ENCODE results near the gene ZNF445.

The ZNF445 gene

DNA sequence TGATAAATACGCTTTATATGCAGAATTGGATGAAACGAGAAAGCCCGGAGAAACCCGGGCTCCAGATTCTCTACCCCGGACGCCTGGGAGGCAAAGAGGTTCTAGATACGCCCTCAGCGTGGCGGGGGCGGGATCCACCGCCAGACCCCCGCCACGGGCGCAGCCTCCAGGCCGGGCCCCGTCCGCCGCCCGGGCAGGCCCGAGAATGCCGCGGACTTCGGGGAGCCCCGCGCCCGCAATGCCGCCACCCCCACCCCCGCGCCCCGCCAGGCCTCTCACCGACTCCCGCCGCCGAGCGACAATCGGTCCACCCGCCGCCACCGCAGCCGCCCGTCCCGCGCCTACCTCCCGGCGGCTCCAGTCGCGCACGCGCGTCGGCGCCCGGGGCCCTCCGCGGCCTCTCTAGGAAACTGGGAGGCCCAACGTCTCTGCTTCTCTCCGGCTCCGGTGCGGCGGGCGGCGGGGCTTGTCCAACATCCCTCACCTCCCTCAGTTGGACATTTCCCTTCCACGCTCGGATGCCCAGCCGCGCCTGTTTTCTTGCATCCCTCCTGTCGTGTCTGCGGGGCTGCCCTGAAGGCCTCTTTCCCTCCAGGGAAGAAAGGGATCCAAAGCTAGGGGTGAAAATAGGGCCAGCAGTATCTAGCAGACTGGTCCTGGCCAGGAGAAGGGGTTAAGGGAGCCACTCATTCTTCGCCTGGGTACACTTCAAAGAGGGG, at the start of gene ZNF445:
ZNF445 (minus strand) TSS at position 359 of the 719 bp plus-strand sequence. CDS start 22,121 bp downstream, outside the sequence.
- H3K4me3 ChIP-seq (replicated peaks in 1 of 2; ENCODE audit: low read depth in 2 of 2, low read length in 2 of 2): peak within 1 kb of the TSS; percentile 53 to 68
- peak; percentile 81 to 86 for DNase-seq (ENCODE audit: low read depth in 2 of 2)

DNA sequence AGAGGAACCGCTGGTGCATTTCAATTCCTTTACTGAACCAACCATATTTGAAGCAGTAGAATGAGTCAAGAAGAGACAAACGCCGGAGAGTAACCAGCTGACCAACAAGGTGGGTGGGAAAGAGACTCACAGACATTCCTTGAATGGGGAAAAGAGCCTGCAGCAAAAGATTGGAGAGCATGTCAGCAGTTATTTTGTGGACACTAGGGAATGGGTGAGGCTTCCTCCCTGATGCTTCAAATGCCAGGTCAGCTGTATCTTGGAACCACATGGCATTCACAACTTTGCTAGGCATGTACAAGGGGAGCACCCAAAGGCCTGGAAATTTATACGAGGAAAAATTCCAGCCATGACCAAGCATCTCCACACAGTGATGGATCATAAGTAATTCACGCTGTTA, 47.6 kb upstream of the ZNF445 start:
- no peak overlapping the region for H3K4me3 ChIP-seq (replicated peaks in 1 of 2; ENCODE audit: low read depth in 2 of 2, low read length in 2 of 2)
- no peak for DNase-seq (ENCODE audit: low read depth in 2 of 2)
- TF ChIP-seq, protein P1, sequence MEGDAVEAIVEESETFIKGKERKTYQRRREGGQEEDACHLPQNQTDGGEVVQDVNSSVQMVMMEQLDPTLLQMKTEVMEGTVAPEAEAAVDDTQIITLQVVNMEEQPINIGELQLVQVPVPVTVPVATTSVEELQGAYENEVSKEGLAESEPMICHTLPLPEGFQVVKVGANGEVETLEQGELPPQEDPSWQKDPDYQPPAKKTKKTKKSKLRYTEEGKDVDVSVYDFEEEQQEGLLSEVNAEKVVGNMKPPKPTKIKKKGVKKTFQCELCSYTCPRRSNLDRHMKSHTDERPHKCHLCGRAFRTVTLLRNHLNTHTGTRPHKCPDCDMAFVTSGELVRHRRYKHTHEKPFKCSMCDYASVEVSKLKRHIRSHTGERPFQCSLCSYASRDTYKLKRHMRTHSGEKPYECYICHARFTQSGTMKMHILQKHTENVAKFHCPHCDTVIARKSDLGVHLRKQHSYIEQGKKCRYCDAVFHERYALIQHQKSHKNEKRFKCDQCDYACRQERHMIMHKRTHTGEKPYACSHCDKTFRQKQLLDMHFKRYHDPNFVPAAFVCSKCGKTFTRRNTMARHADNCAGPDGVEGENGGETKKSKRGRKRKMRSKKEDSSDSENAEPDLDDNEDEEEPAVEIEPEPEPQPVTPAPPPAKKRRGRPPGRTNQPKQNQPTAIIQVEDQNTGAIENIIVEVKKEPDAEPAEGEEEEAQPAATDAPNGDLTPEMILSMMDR (IDR thresholded peaks at IDR 0.05; ENCODE audit: low read depth, low read length): no peak

More for the DNA sequence above, at the start of gene ZNF445:
- TF ChIP-seq, protein P1 (IDR thresholded peaks at IDR 0.05; ENCODE audit: low read depth, low read length): no peak

DNA sequence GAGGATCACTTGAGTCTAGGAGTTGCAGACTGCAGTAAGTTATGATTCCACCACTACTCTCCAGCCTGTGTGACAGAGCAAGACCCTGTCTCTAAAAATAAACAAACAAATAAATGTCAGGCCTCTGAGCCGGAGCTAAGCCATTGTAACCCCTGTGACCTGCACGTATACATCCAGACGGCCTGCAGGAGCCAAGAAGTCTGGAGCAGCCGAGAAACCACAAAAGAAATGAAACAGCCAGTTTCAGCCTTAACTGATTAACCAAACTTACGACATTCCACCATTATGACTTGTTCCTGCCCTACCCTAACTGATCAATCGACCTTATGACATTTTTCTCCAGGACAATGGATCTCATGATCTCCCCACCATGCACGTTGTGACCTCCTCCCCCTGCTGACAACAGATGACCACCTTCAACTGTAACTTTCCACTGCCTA, 45.0 kb upstream of the ZNF445 start:
- TF ChIP-seq, protein P1 (IDR thresholded peaks at IDR 0.05; ENCODE audit: low read depth, low read length): no peak
- DNase-seq (ENCODE audit: low read depth in 2 of 2): peak in 1 of 2 donors; percentile 8
- no peak overlapping the region for H3K4me3 ChIP-seq (replicated peaks in 1 of 2; ENCODE audit: low read depth in 2 of 2, low read length in 2 of 2)

DNA sequence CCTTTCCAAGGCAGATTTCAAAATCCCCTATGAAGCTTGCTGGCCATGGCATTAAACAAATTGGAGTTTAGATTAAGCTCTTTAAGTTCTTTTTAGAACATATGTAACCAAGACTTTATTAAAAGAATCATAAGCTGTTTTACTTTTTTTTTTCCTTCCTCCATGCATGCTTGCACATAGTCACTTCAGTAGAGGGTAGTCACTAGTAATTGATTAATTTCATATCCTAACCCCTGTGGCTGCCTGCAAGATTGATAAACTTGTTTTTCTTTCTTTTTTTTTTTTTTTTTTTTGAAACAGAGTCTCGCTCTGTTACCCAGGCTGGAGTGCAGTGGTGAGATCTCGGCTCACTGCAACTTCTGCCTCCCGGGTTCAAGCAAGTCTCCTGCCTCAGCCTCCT, 44.3 kb upstream of the ZNF445 start:
- no peak for DNase-seq (ENCODE audit: low read depth in 2 of 2)
- TF ChIP-seq, protein P1 (IDR thresholded peaks at IDR 0.05; ENCODE audit: low read depth, low read length): no peak
- H3K4me3 ChIP-seq (replicated peaks in 1 of 2; ENCODE audit: low read depth in 2 of 2, low read length in 2 of 2): no peak overlapping the region

DNA sequence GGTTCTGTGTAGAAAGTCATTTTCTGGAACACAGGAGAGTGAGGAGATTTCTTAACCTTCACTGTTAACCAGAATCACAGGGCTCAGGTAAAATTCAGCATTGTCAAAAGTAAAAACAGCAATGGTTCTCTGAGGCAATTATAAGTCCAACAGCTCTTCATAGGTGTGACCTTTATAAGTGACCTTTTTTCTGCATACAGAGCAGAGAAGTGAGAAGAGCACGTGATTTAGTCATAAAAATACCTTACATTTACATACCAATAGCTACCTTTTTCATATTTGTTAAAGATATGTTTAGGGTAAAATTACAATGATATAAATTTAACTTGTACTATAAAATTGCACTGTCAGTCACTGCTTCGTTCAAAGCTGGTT, 41.3 kb upstream of the ZNF445 start:
- TF ChIP-seq, protein P1 (IDR thresholded peaks at IDR 0.05; ENCODE audit: low read depth, low read length): no peak
- no peak overlapping the region for H3K4me3 ChIP-seq (replicated peaks in 1 of 2; ENCODE audit: low read depth in 2 of 2, low read length in 2 of 2)
- no peak for DNase-seq (ENCODE audit: low read depth in 2 of 2)

DNA sequence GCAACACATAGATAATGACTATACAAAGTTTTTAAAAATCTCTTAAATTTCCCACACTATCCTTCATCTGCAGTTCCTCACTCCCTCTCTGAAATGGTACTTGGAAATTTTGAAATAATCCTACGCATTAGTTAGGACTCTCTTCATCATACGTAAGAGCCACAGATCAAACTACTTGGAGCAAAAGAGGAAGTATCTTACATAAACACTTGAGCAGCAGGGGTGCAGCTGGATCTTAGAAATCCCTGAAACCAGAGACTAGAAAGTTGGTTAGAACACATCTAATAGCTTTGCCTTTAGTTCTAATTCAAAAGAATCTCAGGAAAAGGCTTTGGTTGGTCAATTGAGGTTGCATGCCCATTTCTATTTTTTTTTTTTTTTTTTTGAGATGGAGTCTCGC, 38.8 kb upstream of the ZNF445 start:
- no peak for DNase-seq (ENCODE audit: low read depth in 2 of 2)
- TF ChIP-seq, protein P1 (IDR thresholded peaks at IDR 0.05; ENCODE audit: low read depth, low read length): no peak
- H3K4me3 ChIP-seq (replicated peaks in 1 of 2; ENCODE audit: low read depth in 2 of 2, low read length in 2 of 2): no peak overlapping the region

Measured in cardiac fibroblast (primary cell).